ENCODE data around the gene RYK.
"Not testable (repeated sequence)": the region's sequence is repeated elsewhere in the genome, so short reads cannot be mapped to it uniquely, and the experiment has no call there.

RYK gene

GRCh38 chr3:134250717-134251220 is at the start of gene RYK:
Gene RYK, minus strand, starts transcription at chr3:134250859. Its CDS starts 205 bp downstream, at chr3:134250654.
- DNase-seq, result peak; percentile 82

GRCh38 chr3:134299888-134300206 is 49.2 kb upstream of the RYK start:
- DNase-seq, result no peak

- DNase-seq, result no peak
These were observed 48.7 kb upstream of the RYK start for GRCh38 chr3:134299185-134299887.

- DNase-seq, result no peak
These were observed 47.6 kb upstream of the RYK start for GRCh38 chr3:134298249-134298648.

- no peak for DNase-seq
These were observed 46.0 kb upstream of the RYK start for GRCh38 chr3:134296616-134297015.

GRCh38 chr3:134295930-134296329 is 45.3 kb upstream of the RYK start:
- DNase-seq, result no peak

GRCh38 chr3:134294302-134295280 is 43.9 kb upstream of the RYK start:
- DNase-seq, result peak; percentile 60

- DNase-seq, result no peak
These were observed 40.9 kb upstream of the RYK start for GRCh38 chr3:134291319-134292254.

GRCh38 chr3:134287512-134287911 is 36.9 kb upstream of the RYK start:
- no peak for DNase-seq

GRCh38 chr3:134284438-134284837 is 33.8 kb upstream of the RYK start:
- DNase-seq, result no peak

- DNase-seq, result no peak
These were observed 32.0 kb upstream of the RYK start for GRCh38 chr3:134282659-134283047.

GRCh38 chr3:134281912-134282658 is 31.4 kb upstream of the RYK start:
- no peak for DNase-seq

GRCh38 chr3:134279466-134279865 is 28.8 kb upstream of the RYK start:
- DNase-seq, result no peak

- no peak for DNase-seq
These were observed 26.5 kb upstream of the RYK start for GRCh38 chr3:134277066-134277660.

GRCh38 chr3:134276086-134276485 is 25.4 kb upstream of the RYK start:
- no peak for DNase-seq

- not testable (repeated sequence) for DNase-seq
These were observed 24.5 kb upstream of the RYK start for GRCh38 chr3:134275110-134275509.

- DNase-seq, result no peak
These were observed 23.9 kb upstream of the RYK start for GRCh38 chr3:134274571-134274970.

GRCh38 chr3:134267996-134268395 is 17.3 kb upstream of the RYK start:
- no peak for DNase-seq

GRCh38 chr3:134260987-134261386 is 10.3 kb upstream of the RYK start:
- DNase-seq, result no peak

GRCh38 chr3:134258761-134259347 is 8.2 kb upstream of the RYK start:
- no peak for DNase-seq

GRCh38 chr3:134255404-134255803 is 4.7 kb upstream of the RYK start:
- DNase-seq, result no peak
